Inferior parietal cortex (tissue), 1 donor: ENCODE measurements around the gene PIEZO2.
"Not testable (repeated sequence)": the region's sequence is repeated elsewhere in the genome, so short reads cannot be mapped to it uniquely, and the experiment has no call there.

Source experiments
- DNase-seq: peaks from one replicate; pipeline ENCODE4 v3.0.0-alpha.2; 2016; ENCODE audit errors: extremely low spot score

PIEZO2 gene

GRCh38 chr18:11148680-11149440 is 509 bp downstream of the PIEZO2 start:
- DNase-seq, result no peak

DNA sequence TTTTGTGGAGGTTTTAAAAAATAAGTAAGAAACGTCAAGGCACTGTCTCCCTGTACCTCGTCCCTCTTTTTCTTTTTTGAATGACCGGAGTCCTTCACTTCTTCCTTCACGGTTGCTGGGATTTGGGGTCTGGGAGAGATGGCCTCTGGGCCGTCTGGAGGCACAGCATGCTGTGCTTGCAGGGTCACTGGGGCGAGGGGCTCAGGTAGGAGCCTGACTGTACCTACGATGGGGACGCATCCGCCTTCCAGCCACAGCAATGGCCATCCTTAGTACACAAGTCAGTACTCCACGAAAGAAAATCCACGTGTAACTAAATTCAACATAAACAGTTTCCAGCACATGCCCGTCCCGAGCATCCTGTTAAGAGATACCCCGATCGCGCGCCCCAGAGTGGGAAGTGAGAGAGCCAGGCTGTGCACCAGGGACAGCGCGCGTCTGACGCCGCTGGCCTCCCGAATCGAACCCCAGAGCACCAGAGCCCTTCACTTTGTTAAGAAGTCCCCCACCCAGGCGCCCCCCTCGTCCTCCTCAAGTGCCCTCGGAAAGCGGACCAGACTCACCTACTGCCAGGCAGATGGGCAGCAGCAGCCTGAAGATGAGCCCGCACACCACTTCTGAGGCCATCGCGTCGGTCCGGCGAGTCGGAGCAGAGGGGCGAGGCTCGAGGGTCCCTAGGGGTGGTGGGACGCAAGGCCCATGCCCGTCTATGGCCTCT is 1.2 kb downstream of the PIEZO2 start:
- DNase-seq, result no peak

DNA sequence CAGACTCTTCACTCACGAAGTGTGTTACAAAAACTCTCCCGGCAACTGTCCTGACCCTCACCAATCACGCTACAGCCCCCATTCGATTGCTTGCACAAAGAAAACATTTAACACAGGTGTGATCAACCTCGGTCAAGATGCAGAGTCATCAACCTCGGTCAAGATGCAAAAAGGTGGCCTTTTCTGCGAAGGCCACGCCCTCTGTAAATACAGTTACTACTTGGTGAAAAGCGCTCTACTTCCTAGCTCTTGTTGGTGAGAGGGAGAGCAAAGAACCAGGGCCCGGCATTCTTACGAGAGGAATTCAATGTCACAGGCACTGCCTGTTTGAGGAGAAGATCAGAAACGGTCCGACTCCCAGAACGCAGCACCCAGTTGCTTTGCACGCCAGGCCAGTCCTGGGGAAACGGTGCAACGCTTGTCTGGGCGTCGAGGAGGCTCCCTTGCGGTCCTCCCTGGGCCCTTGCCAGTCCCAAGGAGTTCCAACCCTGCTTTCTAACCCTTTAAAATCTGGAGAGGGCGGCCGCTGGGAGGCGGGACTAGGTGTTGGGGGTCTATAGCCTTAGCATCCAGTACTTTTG is 1.9 kb downstream of the PIEZO2 start:
- no peak for DNase-seq

DNA sequence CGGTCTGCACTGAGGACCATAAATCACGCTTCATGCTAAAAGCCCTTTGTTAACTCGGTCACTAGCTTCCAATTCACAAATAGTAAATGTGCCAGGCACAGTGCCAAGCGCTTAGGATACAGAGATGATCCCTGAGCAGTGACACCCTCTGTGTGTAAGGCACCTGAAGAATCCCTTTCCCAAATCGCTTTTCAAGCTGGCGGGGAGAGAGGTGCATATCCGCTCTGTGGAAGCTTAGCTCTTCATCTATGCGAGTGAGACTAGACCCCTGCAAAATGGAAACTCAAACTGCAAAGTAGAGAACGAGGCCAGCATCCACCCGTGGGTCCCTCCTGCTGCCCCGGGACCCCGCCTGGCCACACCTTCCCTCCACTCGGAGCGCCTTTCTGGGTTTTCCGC is 2.4 kb downstream of the PIEZO2 start:
- no peak for DNase-seq

GRCh38 chr18:11146238-11146946 is 3.0 kb downstream of the PIEZO2 start:
- no peak for DNase-seq

DNA sequence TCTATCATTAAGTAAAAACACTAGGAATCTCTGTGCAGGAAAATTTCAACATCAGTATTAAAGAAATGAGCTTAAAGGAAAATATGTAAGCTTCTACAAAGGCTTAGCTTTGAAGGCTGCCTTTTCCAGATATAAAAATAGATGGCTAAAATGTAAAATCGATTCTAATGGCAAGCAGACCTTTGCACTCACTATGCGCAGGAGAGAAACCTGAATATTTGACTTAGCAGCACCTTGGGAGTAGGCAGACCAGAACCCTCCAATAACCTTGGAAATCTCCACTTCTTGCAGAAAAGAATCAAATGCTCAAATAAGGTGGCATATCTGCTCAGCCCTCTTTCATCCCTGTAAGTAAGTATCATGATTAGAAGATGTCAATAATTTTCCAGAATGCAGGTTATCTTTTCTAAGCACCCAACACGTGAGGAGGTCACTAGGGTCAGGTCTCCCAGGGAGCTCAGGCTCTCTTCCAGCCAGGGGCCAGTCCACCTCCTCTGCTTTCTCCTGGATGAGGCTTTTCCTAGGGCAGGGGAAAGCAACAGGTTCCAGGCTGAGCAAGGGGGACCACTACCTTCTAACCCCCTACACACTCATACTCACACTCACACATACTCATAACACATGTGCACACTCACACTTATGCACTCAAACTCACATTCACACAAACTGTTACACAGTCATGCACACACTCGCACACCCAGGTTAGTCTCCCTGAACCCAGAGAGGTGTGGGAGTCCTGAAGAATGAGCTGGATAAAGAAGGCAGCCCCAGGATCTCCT is 3.8 kb downstream of the PIEZO2 start:
- no peak for DNase-seq

DNA sequence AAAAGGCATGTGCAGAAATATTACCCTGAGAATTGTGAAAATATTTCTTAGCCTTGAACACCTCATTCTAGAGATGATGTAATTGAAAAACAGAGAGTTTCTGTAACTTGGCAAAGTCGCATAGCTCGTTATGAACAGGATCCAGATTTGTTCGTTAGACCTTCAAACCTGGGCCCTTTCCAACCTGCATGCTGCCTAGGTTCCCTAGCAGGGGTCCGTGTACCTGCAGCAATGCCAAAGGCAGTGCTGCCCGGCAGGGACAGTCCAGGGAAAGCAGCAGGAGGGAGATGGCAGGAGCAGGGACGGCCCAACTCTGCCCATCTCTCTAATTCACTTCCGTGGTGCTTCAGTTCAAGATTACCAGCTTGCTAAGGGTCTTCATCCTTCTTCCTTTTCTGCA is 12.0 kb downstream of the PIEZO2 start:
- no peak for DNase-seq

GRCh38 chr18:11136241-11136640 is 13.1 kb downstream of the PIEZO2 start:
- no peak for DNase-seq

GRCh38 chr18:11134940-11135339 is 14.4 kb downstream of the PIEZO2 start:
- no peak for DNase-seq

DNA sequence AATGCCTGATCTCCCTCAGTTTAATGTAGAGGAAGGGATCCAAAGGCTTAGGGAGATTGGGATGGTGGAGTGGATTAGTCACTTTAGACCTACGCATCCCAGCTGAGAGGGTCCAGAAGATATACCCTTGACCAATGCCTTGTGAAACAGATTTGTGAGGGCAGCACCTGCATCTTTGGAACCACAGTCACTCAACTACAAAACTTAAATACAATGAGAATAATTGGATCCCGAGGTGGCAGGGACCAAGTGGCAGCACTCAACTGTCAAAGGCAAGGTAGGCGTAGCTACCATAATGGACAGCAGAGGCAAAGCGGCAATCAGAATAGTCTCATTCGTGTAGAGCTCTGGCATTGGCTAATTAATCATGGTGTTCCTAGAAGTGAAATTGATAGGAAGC is 20.3 kb downstream of the PIEZO2 start:
- DNase-seq, result not testable (repeated sequence)

GRCh38 chr18:11125492-11126315 is 23.7 kb downstream of the PIEZO2 start:
- DNase-seq, result no peak

- DNase-seq, result no peak
These were observed 25.3 kb downstream of the PIEZO2 start for GRCh38 chr18:11124054-11124453.

GRCh38 chr18:11121443-11121849 is 27.9 kb downstream of the PIEZO2 start:
- DNase-seq, result no peak

DNA sequence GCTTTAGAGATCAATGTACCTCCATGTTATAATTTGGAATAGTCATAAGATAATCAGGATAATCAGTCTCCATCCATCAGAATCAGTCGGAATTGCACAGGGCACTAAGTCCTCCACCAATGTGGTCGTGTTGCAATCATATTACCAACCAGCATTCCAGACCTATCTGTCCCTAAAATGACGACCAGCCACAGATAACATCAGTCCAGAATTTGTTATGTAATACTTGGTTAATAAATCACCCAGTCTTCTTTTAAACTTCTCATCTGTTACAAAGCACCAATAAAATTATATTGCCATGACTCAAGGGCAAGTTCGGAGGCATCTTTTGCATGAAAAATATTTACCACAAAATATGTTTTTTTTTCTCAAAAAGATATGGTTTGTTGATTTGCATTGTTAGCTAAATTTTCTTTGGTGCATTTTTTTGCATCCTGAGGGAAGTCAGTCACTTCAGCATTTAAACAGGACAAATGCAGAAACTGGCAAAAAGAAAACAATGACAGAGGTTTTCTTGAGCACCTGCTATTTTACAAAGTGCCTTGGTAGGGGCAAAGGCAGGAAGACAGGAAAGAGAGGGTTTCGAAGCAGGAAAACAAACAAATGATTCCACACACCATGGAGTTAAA is 29.3 kb downstream of the PIEZO2 start:
- DNase-seq, result no peak

DNA sequence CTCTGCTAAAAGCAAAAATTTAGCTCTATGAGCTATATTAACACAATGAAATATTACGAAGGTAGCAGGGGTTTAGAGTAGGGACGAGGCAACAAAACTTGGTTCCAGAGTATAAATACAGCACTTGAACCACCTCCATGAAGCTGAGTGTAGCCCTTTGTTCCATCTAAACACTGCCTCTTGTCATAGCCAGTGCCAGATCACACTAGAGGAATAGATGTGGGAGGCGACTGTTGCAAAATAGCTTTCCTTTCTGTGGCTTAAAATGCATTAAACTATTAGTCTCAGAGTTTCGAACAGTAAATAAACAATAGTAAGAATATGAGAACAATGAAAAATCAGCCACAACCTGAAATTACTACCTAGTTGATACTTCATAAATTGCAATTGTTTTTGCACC is 29.8 kb downstream of the PIEZO2 start:
- peak; percentile 67 for DNase-seq

- DNase-seq, result no peak
These were observed 31.2 kb downstream of the PIEZO2 start for GRCh38 chr18:11118051-11118766.

DNA sequence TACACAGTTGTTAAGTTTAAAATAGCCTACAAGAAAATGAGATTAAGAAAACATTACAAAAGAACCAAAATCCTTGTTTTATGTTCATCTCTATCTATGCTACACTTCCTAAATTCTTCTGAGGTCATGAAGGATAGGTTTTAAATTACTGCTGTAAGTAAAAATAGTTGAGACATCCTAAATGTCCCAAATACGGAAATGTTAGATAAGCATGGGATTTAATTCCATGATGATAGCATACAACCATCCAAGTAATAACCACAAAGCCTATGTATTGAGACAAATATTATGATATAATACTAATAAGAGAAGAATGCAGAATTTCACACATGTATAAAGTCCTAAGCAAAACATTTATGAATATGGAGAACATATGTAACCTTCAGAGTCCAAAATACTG is 34.1 kb downstream of the PIEZO2 start:
- no peak for DNase-seq

DNA sequence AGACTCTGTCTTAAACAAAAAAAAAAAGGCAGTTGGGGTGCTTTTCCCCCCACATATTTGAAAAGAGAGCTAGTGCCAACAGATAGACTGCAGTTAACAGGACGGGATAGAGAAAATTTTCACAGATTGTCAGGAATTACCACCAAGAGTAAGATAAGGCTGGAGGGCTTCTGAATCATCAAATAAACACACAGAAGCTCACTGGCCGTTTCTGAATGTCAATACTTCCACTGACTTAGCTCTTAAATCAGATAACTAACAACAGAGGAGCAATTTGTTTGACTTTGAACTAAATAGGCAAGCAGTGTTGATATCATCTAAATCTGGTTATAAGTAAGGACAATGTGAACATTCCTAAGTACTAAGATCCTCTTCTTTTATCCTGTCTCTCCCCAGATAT is 34.7 kb downstream of the PIEZO2 start:
- DNase-seq, result no peak

DNA sequence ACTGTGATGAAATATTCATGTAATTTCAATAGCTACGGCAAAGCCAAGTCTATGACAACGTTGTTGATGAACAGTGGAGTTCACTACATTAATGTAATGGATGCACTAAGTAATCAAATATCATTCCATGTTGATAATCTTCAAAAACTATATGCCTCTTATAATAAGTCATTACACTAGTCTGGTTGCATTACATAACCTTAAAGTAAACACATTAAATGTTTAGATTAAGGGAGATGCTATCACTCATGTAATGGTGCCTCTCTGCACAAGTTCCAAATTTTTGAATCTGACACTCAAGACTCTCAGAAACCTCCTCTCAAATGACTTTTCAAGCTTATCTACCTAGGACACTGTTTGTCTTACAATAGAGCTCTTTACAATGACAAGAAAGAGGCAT is 35.4 kb downstream of the PIEZO2 start:
- DNase-seq, result no peak
